HepG2 (cell line): Measurements from ENCODE around the gene TCOF1. TPM values are rescaled to one million over a fixed set of nuclear protein-coding genes. Genes with fewer than 3 reads are reported as not detected.

Experiments used
- ATAC-seq: fragments of 200-7000 bp; cut with Tn5 transposase; 3 replicates; pipeline ENCODE4 v1.9.1; 2020; ENCODE audit warnings: mild to moderate bottlenecking, moderate library complexity
- BruUV-seq: library from RNA; stranded (reverse); fragments of 400-500 nt; replicated peaks from 2 replicates; lab custom pipeline; 2021; lab: Mats Ljungman, UMichigan
- CTCF ChIA-PET: fragments of 300-600 bp; formaldehyde crosslinking; extraction: SDS; loops from one replicate; lab custom pipeline; 2021; ENCODE audit warnings: low total read pairs, inconsistent platforms, low intra/inter-chr PET ratio; lab: Yijun Ruan, JAX
- POLR2A ChIA-PET: fragments of 350-600 bp; sonication (Branson Sonifier 250); formaldehyde crosslinking; loops from one replicate; lab custom pipeline; 2020; ENCODE audit warnings: antibody characterized with exemption, inconsistent platforms; lab: Yijun Ruan, JAX
- DNase-seq: peaks from one replicate; pipeline ENCODE4 v3.0.0-alpha.2; 2015; ENCODE audit warnings: low spot score
- FAIRE-seq: peaks from 3 replicates; lab custom pipeline; 2011; peaks lifted over from hg19 to GRCh38; lab: Jason Lieb, UNC
- H2AFZ ChIP-seq: one replicate; pipeline ENCODE4 v1.6.1; 2011; ENCODE audit warnings: low read length, inconsistent platforms
- H3K27ac ChIP-seq: fragments of 300-600 bp; 3 replicates; pipeline ENCODE4 v1.8.0; 2011; ENCODE audit warnings: mixed run types, mild to moderate bottlenecking, mixed read lengths, low read length, inconsistent platforms; ENCODE audit not compliant: insufficient read depth; ENCODE audit errors: extremely low read length
- H3K27me3 ChIP-seq, 2 experiments: fragments of 200-600 bp in 1 of 2; 2 replicates in 1 of 2; 3 replicates in 1 of 2; pipeline versions ENCODE4 v1.6.0 to v1.8.0; 2011; ENCODE audit warnings: low read length in 2 of 2, mild to moderate bottlenecking in 2 of 2, moderate library complexity in 2 of 2, inconsistent platforms in 1 of 2; ENCODE audit not compliant: insufficient read depth in 2 of 2, control insufficient read depth in 1 of 2
- H3K36me3 ChIP-seq, 2 experiments: fragments of 200-600 bp in 1 of 2; replicated peaks in 1 of 2; 2 replicates in 1 of 2; 3 replicates in 1 of 2; pipeline versions ENCODE4 v1.5.1 to v1.8.0; 2011; ENCODE audit warnings: low read length in 2 of 2, inconsistent platforms in 1 of 2; ENCODE audit not compliant: insufficient read depth in 2 of 2, control insufficient read depth in 1 of 2
- H3K4me1 ChIP-seq: 2 replicates; pipeline ENCODE4 v1.5.1; 2012; ENCODE audit warnings: low read length, inconsistent platforms; ENCODE audit not compliant: insufficient read depth
- H3K4me2 ChIP-seq: 2 replicates; pipeline ENCODE4 v1.6.0; 2011; ENCODE audit warnings: low read depth, low read length, inconsistent platforms
- H3K4me3 ChIP-seq, 3 experiments: fragments of 200-600 bp in 1 of 3; sonication (generic), shearing (Covaris generic) in 1 of 3; replicated peaks in 1 of 3; 2 replicates each; pipeline ENCODE4 v1.5.1; 2011 to 2016; ENCODE audit warnings: low read length in 3 of 3, inconsistent platforms in 2 of 3, low read depth in 2 of 3, mild to moderate bottlenecking in 2 of 3, control low read depth in 1 of 3, mixed read lengths in 1 of 3; ENCODE audit not compliant: insufficient read depth in 1 of 3
- H3K79me2 ChIP-seq: one replicate; pipeline ENCODE4 v1.6.1; 2011; ENCODE audit warnings: low read length, inconsistent platforms; ENCODE audit not compliant: insufficient read depth
- H3K9ac ChIP-seq: 2 replicates; pipeline ENCODE4 v1.6.0; 2011; ENCODE audit warnings: mild to moderate bottlenecking, low read depth, low read length, inconsistent platforms; ENCODE audit not compliant: insufficient read depth
- H3K9me3 ChIP-seq: 2 replicates; pipeline ENCODE4 v1.5.1; 2012; ENCODE audit warnings: mild to moderate bottlenecking, low read length
- H4K20me1 ChIP-seq: 2 replicates; pipeline ENCODE4 v1.6.0; 2011; ENCODE audit warnings: inconsistent platforms, mild to moderate bottlenecking, low read length, moderate library complexity; ENCODE audit not compliant: insufficient read depth
- HNRNPL ChIP-seq: fragments of 200-400 bp; formaldehyde crosslinking; IDR thresholded peaks from 2 replicates; pipeline ENCODE4 v1.6.1; 2017; ENCODE audit warnings: mild to moderate bottlenecking, low read depth, low read length
- MAFF ChIP-seq: IDR thresholded peaks from 2 replicates; pipeline ENCODE4 v1.6.1; 2011; ENCODE audit warnings: low read depth, low read length, improper control_type of control experiment
- MAFK ChIP-seq, 2 experiments: IDR thresholded peaks in 1 of 2; conservative IDR thresholded peaks in 1 of 2; 2 replicates each; pipeline ENCODE4 v1.6.1; 2011; ENCODE audit warnings: improper control_type of control experiment in 2 of 2, low read length in 2 of 2
- NFKBIZ ChIP-seq: IDR thresholded peaks from 2 replicates; pipeline ENCODE4 v1.6.1; 2018; ENCODE audit warnings: missing genetic modification reagents, missing compliant biosample characterization
- TAF15 ChIP-seq: fragments of 200-400 bp; formaldehyde crosslinking; IDR thresholded peaks from one replicate; pipeline ENCODE4 v1.6.1; 2018; ENCODE audit warnings: mild to moderate bottlenecking, low read depth, low read length; ENCODE audit not compliant: poor library complexity, severe bottlenecking
- ZMYM3 ChIP-seq: sonication (generic); formaldehyde crosslinking; IDR thresholded peaks from 2 replicates; pipeline ENCODE4 v1.5.1; 2020; ENCODE audit warnings: mild to moderate bottlenecking, missing genetic modification reagents
- ZNF768 ChIP-seq: sonication (generic); formaldehyde crosslinking; IDR thresholded peaks from 2 replicates; pipeline ENCODE4 v1.4.0; 2020; ENCODE audit warnings: missing genetic modification reagents
- WGBS: methylation state at CpG from one replicate; pipeline ENCODE4 v1.1.6; 2017; ENCODE audit warnings: low lambda C conversion rate; 5-methylcytosine and 5-hydroxymethylcytosine counted together
- in situ Hi-C: cut with HindIII; loops from 2 replicates; pipeline ENCODE4 v1.10.0; 2017; ENCODE audit warnings: low pct_unique_long_range_greater_than_20kb; ENCODE audit not compliant: extremely low pct_ligation_motif_present
- intact Hi-C: fragments of 100-400 bp; cut with micrococcal nuclease; formaldehyde crosslinking; loops from one replicate; pipeline ENCODE4 v1.10.0; 2022; ENCODE audit not compliant: unreplicated experiment
- polyA plus RNA-seq, 8 experiments: library from polyadenylated mRNA; depleted of rRNA in 3 of 8; stranded (reverse) in 7 of 8; unstranded in 1 of 8; fragments of >200 nt; fragmentation: Illumina TruSeq in 4 of 8; extraction: Trizol in 4 of 8; gene quantifications; 2 replicates each; pipeline versions ENCODE4 v1.2.1 to v1.2.3, GENCODE V29; 2011 to 2016; ENCODE audit warnings: low read depth in 4 of 8, missing spikeins in 1 of 8, mixed read lengths in 1 of 8; ENCODE audit not compliant: insufficient read depth in 1 of 8
- total RNA-seq, 5 experiments: library from RNA; depleted of rRNA; stranded (reverse); fragments of >200 nt; fragmentation: Illumina TruSeq; extraction: Trizol; gene quantifications; 2 replicates each; pipeline ENCODE4 v1.2.3, GENCODE V29; 2016; ENCODE audit warnings: low read depth in 1 of 5
- TF ChIP-seq, protein P1 (sequence below): sonication (generic); formaldehyde crosslinking; IDR thresholded peaks from 2 replicates; pipeline ENCODE4 v1.8.0; 2022; ENCODE audit warnings: missing genetic modification reagents, mild to moderate bottlenecking, borderline replicate concordance

TCOF1 gene
- total and polyA plus RNA-seq, 2 of the 13 experiments (the other 11 are each of a cell fraction or from before 2014, with no cell fraction given): 10.1 to 41.6 TPM

DNA sequence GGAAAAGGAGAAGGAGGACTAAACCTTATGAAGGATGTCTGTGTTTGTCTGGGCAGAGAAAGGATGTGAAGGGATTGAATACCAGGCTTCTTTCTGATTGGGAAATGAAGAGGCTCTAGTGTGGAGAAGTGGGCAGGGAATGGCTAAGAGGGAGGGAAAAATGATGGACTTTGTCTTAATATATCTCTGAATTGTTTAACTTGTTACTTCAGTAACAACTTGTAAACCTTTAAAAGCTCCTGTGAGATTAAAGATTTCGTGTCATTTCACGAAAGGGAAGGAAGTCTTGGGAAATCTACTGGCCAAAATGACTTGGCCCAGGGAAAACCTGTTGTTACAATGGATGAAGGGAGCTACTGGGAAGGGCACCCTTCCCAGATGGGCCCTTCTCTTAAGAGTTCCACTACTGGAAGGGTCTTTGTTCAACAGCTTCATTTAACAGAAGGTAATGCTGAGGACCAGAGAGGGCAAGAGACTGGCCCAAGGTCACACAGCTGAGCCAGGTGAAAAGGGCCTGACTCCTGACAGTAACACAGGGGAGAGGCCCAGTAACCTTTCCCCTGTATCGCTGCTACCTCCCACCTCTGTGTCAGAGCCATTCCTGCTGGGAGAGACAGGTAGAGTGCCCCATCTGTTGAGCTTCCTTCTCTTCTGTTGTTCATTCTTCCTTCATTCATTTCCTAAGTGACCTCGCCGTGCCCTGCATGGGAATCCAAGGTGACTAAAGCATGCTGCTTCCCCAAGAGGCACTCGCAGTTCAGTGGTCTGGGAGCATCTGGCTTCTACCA is 5.1 kb upstream of the TCOF1 start:
- H3K79me2 ChIP-seq: no peaks in the 10 kb centered on the region
- H3K9ac ChIP-seq: no peak overlapping the region
- no peak overlapping the region for H3K27ac ChIP-seq
- ChIA-PET CTCF (no interaction called here), POLR2A (no interaction called here)
- H3K4me2 ChIP-seq: no peak overlapping the region
- WGBS: 29% methylated on average over 6 of the region's 6 CpGs
- in situ Hi-C loops (no loop called here), intact Hi-C loops (loop anchor here (5.0 to 10.0 kb wide), 3 partner anchors 190 to 698 kb away; no protein-coding TSS in a partner anchor)
- no peaks in the 10 kb centered on the region for H3K9me3 ChIP-seq
- no peaks in the 10 kb centered on the region; a peak in 1 of 5 replicates for H3K27me3 ChIP-seq
- no TSS peak for BruUV-seq
- no peaks in the 10 kb centered on the region for H3K36me3 ChIP-seq
- no peak for ATAC-seq
- H3K4me1 ChIP-seq: peaks cover 65% of the 10 kb centered on the region
- H4K20me1 ChIP-seq: no peaks in the 10 kb centered on the region
- no peak overlapping the region for H2AFZ ChIP-seq
- TF ChIP-seq, protein P1, sequence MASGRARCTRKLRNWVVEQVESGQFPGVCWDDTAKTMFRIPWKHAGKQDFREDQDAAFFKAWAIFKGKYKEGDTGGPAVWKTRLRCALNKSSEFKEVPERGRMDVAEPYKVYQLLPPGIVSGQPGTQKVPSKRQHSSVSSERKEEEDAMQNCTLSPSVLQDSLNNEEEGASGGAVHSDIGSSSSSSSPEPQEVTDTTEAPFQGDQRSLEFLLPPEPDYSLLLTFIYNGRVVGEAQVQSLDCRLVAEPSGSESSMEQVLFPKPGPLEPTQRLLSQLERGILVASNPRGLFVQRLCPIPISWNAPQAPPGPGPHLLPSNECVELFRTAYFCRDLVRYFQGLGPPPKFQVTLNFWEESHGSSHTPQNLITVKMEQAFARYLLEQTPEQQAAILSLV (CRISPR knock-in tag): no peak
- TF ChIP-seq ZNF768 (CRISPR knock-in tag): peak; percentile 98
- TF ChIP-seq ZMYM3: peak; percentile 71
- TF ChIP-seq TAF15: no peak
- TF ChIP-seq HNRNPL: no peak
- no peak for DNase-seq
- no peak overlapping the region for H3K4me3 ChIP-seq
- no peak for FAIRE-seq

DNA sequence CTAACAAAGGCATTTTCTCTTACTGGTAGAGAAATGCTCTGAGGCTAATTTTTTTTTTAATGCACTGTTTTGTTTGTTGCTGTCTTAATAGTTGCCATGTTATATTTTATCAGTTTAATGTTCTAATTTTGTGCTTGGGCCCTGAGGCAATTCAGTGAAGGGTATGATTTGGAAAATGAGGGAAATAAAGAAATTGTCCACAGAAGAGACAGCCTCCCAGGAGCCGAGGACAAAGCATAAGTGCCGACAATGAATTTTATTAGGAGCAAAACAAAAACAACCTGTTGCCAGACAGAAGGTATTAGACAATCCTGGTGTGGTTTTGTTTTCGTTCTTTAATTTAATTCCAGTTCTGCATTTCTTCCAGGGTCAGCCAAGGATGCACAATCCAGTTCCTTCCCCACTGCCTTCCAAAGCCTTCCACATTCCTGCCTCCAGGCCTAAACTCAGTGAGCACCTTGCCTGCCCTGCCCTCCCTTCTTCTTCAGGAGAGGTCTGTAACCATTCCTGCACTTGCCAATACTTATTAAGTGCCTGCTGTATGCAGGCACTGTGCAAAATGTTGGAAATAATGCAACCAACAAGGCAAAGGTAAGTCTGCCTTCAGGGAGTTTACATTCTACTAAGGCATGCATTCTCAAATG is 4.3 kb upstream of the TCOF1 start:
- no peaks in the 10 kb centered on the region for H4K20me1 ChIP-seq
- no peak overlapping the region for H3K9ac ChIP-seq
- H3K79me2 ChIP-seq: peaks cover 4% of the 10 kb centered on the region
- H3K4me1 ChIP-seq: peaks cover 61% of the 10 kb centered on the region
- POLR2A ChIA-PET: no interaction called here
- no TSS peak for BruUV-seq
- TF ChIP-seq MAFF (peak; percentile 36; the same call in 1 of the 2 replicates), MAFK (conservative IDR thresholded peaks at IDR 0.05 in 1 of 2, IDR thresholded peaks at IDR 0.05 in 1 of 2; ENCODE audit: low read length in 2 of 2) (peak in 1 of 2 experiments; percentile 59; a peak in 3 of 4 replicates), NFKBIZ (CRISPR knock-in tag) (no peak)
- no peak overlapping the region for H3K4me3 ChIP-seq
- no peaks in the 10 kb centered on the region; a peak in 1 of 5 replicates for H3K27me3 ChIP-seq
- no peak for DNase-seq
- WGBS: 77% methylated on average over 3 of the region's 3 CpGs
- H3K36me3 ChIP-seq: no peaks in the 10 kb centered on the region
- H2AFZ ChIP-seq: no peak overlapping the region
- ATAC-seq: no peak
- CTCF ChIA-PET: no interaction called here
- intact Hi-C loops: loop anchor here (5.0 to 10.0 kb wide), 3 partner anchors 191 to 698 kb away; no protein-coding TSS in a partner anchor
- H3K4me2 ChIP-seq: no peak overlapping the region
- FAIRE-seq: no peak
- H3K9me3 ChIP-seq: no peaks in the 10 kb centered on the region
- in situ Hi-C loops: no loop called here
- H3K27ac ChIP-seq: no peak overlapping the region
